GOT3 (cell line): ENCODE results near the gene FGF13.

ENCODE experiments used
- DNase-seq: peaks from one replicate; lab custom pipeline; 2025; ENCODE audit warnings: mixed read lengths; lab: John Stamatoyannopoulos, UW

FGF13 gene

DNA sequence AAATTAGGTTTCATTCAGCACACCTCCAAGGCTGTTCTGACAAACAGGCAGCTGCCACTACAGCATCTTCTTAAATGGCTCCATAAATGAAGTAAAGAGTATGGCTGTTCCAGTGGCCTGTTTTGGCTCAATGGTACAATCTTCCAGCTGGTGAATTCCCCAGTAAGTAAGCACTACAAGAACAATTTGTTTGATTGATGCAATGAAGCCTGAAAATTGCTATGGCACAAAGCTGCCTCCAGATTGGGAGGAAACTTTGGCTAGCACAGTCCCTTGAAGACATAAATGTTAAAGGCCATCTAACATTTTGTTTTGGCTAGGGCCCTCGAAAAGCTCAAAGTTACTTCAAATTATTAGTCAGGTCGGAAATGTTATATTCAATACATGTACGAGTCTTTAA is 47.5 kb downstream of the FGF13 start:
- no peak for DNase-seq

DNA sequence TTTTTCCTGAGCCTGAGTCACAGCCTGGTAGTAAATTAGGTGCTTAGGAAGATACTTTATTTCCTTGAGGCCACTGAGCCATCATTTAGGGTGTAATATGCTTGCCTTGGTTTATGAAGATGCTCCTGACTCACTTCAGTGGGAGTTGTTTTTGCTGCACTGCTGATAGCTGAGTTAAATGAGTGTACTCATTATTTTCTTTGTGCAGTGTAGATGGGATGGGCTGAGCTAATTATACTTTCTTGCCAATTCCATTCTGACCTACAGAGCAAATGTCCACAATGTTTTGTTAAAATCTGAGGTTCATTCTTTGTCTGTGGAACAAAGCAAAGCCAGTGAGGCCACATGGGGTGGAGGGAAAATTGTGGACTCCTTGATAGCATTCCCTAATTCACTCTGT is 60.0 kb downstream of the FGF13 start:
- no peak for DNase-seq

DNA sequence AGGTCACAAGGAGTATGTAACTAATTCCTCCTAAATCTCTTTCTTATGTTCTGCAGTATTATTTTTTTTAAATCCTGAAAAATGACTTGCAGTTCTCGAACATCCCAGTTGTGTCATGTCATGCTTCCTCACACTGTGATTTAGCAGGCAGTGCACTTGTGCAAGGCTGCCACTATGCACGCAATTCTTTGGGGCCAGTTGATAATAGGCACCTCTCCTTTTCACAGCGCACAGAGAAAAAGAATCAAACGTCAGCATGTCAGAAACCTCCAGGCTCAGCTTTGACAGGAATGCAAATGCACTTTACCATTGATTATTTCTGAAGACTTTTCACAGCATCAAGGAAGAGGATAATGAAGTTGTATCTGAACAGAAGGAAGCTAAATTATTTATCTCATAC is 62.9 kb downstream of the FGF13 start:
- no peak for DNase-seq

DNA sequence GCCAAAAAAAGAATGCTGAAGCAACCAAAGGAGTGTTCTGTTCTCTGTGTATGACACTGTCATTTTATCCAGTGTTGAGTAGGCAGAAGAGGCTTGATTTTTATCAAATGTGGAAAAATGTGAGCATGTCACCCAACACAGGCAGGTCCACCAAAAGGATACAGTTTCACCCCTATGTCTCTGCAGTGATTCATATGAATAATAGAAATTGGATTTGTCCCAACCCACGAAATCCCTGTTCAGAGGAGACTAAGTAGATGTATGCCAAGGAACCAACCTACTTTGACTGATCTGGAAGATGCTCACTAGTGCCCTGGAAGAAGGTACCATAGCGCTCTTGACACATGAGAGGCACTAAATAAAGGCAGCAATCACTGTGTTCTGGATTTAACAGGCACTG is 72.5 kb downstream of the FGF13 start:
- no peak for DNase-seq
